SK-N-SH treated with all-trans-retinoic acid at 6 μM for 48 hours (cell line): ENCODE measurements around the gene MAP3K2.

ENCODE experiments used
- ATAC-seq: fragments of 200-7000 bp; cut with Tn5 transposase; 3 replicates; pipeline ENCODE4 v1.9.1; 2020; ENCODE audit warnings: mild to moderate bottlenecking, moderate library complexity
- ARNTL ChIP-seq: fragments of 450-650 bp; formaldehyde crosslinking; IDR thresholded peaks from 2 replicates; pipeline ENCODE4 v1.5.0; 2020; ENCODE audit warnings: low read depth, mild to moderate bottlenecking, moderate library complexity, borderline replicate concordance
- BACH2 ChIP-seq: fragments of 250-450 bp; sonication (Bioruptor Pico); IDR thresholded peaks from 2 replicates; pipeline ENCODE4 v1.9.0; 2021; ENCODE audit warnings: mild to moderate bottlenecking, borderline replicate concordance
- ESRRG ChIP-seq: fragments of 250-450 bp; sonication (Bioruptor Pico); IDR thresholded peaks from 2 replicates; pipeline ENCODE4 v1.6.1; 2021; ENCODE audit warnings: mild to moderate bottlenecking
- GLIS3 ChIP-seq: fragments of 250-450 bp; sonication (Bioruptor Pico); IDR thresholded peaks from 2 replicates; pipeline ENCODE4 v1.5.0; 2020; ENCODE audit warnings: mild to moderate bottlenecking, moderate library complexity
- ISL1 ChIP-seq: fragments of 250-450 bp; sonication (Bioruptor Pico); IDR thresholded peaks from 2 replicates; pipeline ENCODE4 v2.1.2; 2022; ENCODE audit warnings: mild to moderate bottlenecking, moderate library complexity
- OSR1 ChIP-seq: fragments of 250-450 bp; sonication (Bioruptor Pico); IDR thresholded peaks from 2 replicates; pipeline ENCODE4 v1.8.0; 2022; ENCODE audit warnings: moderate library complexity, mild to moderate bottlenecking, inconsistent platforms
- PPARA ChIP-seq: fragments of 250-450 bp; sonication (Bioruptor Pico); IDR thresholded peaks from 2 replicates; pipeline ENCODE4 v1.5.0; 2020; ENCODE audit warnings: mild to moderate bottlenecking, borderline replicate concordance
- RARB ChIP-seq: fragments of 250-450 bp; sonication (Bioruptor Pico); IDR thresholded peaks from 2 replicates; pipeline ENCODE4 v1.8.0; 2021; ENCODE audit warnings: mild to moderate bottlenecking, moderate library complexity
- SNAI2 ChIP-seq: fragments of 250-450 bp; sonication (Bioruptor Pico); IDR thresholded peaks from 2 replicates; pipeline ENCODE4 v1.5.0; 2020; ENCODE audit warnings: mild to moderate bottlenecking, moderate library complexity
- TCF4 ChIP-seq: fragments of 250-450 bp; sonication (Bioruptor Pico); IDR thresholded peaks from 2 replicates; pipeline ENCODE4 v1.8.0; 2021; ENCODE audit warnings: mild to moderate bottlenecking, moderate library complexity, borderline replicate concordance
- TOX ChIP-seq: fragments of 250-450 bp; sonication (Bioruptor Pico); IDR thresholded peaks from 2 replicates; pipeline ENCODE4 v1.8.0; 2021; ENCODE audit warnings: mild to moderate bottlenecking, moderate library complexity, borderline replicate concordance
- ZFP3 ChIP-seq: fragments of 250-450 bp; sonication (Bioruptor Pico); IDR thresholded peaks from 2 replicates; pipeline ENCODE4 v1.5.0; 2020; ENCODE audit warnings: mild to moderate bottlenecking, moderate library complexity
- ZFP30 ChIP-seq: fragments of 450-650 bp; formaldehyde crosslinking; IDR thresholded peaks from 2 replicates; pipeline ENCODE4 v1.5.0; 2022; ENCODE audit warnings: mild to moderate bottlenecking, moderate library complexity
- ZNF70 ChIP-seq: fragments of 450-650 bp; formaldehyde crosslinking; IDR thresholded peaks from 2 replicates; pipeline ENCODE4 v1.5.0; 2020; ENCODE audit warnings: mild to moderate bottlenecking, moderate library complexity
- ZNF8 ChIP-seq: fragments of 450-650 bp; formaldehyde crosslinking; IDR thresholded peaks from 2 replicates; pipeline ENCODE4 v1.5.0; 2020; ENCODE audit warnings: mild to moderate bottlenecking, moderate library complexity
- TF ChIP-seq, protein P1 (sequence below): fragments of 250-450 bp; sonication (Bioruptor Pico); IDR thresholded peaks from 2 replicates; pipeline ENCODE4 v1.8.0; 2021; ENCODE audit warnings: low read depth, mild to moderate bottlenecking, moderate library complexity, borderline replicate concordance
- TF ChIP-seq, protein P2 (sequence below): fragments of 250-450 bp; sonication (Bioruptor Pico); IDR thresholded peaks from 2 replicates; pipeline ENCODE4 v1.5.1; 2020; ENCODE audit warnings: low read depth, mild to moderate bottlenecking, moderate library complexity
- TF ChIP-seq, protein P3 (sequence below): fragments of 250-450 bp; sonication (Bioruptor Pico); IDR thresholded peaks from 2 replicates; pipeline ENCODE4 v1.8.0; 2020; ENCODE audit warnings: mild to moderate bottlenecking, moderate library complexity, borderline replicate concordance
- TF ChIP-seq, protein P4 (sequence below): fragments of 250-450 bp; sonication (Bioruptor Pico); IDR thresholded peaks from 2 replicates; pipeline ENCODE4 v1.5.1; 2021; ENCODE audit warnings: mild to moderate bottlenecking, moderate library complexity
- TF ChIP-seq, protein P5 (sequence below): fragments of 250-450 bp; sonication (Bioruptor Pico); IDR thresholded peaks from 2 replicates; pipeline ENCODE4 v1.5.0; 2020; ENCODE audit warnings: mild to moderate bottlenecking, moderate library complexity

MAP3K2 gene

DNA sequence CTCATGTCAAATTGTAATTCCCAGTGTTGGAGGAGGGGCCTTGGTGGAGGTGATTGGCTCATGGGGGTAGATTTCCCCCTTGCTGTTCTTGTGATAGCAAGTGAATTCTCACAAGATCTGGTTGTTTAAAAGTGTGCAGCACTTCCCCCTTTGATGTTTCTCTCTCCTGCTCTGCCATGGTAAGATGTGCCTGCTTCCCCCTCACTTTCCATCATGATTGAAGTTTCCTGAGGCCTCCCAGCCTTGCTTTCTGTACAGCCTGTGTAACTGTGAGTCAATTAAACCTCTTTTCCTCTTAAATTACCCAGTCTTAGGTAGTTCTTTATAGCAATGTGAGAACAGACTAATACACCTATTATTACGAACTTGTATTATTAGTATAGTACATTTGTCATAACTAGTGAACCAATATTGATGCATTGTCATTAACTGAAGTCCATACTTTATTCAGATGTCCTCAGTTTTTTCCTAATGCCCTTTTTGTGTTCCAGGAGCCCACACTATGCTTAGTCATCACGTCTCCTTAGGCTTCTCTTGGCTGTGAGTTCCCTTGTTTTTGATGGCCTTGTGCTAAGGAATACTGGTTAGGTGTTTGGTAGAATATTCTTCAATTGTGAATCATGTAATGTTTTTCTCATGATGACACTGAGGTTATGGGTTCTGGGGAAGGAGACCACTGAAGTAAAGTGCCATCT lies 4.5 kb upstream of the MAP3K2 start:
- TF ChIP-seq, protein P1, sequence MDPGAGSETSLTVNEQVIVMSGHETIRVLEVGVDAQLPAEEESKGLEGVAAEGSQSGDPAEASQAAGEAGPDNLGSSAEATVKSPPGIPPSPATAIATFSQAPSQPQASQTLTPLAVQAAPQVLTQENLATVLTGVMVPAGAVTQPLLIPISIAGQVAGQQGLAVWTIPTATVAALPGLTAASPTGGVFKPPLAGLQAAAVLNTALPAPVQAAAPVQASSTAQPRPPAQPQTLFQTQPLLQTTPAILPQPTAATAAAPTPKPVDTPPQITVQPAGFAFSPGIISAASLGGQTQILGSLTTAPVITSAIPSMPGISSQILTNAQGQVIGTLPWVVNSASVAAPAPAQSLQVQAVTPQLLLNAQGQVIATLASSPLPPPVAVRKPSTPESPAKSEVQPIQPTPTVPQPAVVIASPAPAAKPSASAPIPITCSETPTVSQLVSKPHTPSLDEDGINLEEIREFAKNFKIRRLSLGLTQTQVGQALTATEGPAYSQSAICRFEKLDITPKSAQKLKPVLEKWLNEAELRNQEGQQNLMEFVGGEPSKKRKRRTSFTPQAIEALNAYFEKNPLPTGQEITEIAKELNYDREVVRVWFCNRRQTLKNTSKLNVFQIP (CRISPR knock-in tag), result no peak
- TF ChIP-seq ZFP3 (CRISPR knock-in tag), result no peak
- TF ChIP-seq BACH2, result no peak
- TF ChIP-seq, protein P2, sequence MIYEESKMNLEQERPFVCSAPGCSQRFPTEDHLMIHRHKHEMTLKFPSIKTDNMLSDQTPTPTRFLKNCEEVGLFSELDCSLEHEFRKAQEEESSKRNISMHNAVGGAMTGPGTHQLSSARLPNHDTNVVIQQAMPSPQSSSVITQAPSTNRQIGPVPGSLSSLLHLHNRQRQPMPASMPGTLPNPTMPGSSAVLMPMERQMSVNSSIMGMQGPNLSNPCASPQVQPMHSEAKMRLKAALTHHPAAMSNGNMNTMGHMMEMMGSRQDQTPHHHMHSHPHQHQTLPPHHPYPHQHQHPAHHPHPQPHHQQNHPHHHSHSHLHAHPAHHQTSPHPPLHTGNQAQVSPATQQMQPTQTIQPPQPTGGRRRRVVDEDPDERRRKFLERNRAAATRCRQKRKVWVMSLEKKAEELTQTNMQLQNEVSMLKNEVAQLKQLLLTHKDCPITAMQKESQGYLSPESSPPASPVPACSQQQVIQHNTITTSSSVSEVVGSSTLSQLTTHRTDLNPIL (CRISPR knock-in tag), result no peak
- no peak for TF ChIP-seq ZNF8
- TF ChIP-seq ISL1 (CRISPR knock-in tag), result no peak
- TF ChIP-seq ZFP30 (CRISPR knock-in tag), result no peak
- no peak for TF ChIP-seq TOX (CRISPR knock-in tag)
- TF ChIP-seq, protein P3, sequence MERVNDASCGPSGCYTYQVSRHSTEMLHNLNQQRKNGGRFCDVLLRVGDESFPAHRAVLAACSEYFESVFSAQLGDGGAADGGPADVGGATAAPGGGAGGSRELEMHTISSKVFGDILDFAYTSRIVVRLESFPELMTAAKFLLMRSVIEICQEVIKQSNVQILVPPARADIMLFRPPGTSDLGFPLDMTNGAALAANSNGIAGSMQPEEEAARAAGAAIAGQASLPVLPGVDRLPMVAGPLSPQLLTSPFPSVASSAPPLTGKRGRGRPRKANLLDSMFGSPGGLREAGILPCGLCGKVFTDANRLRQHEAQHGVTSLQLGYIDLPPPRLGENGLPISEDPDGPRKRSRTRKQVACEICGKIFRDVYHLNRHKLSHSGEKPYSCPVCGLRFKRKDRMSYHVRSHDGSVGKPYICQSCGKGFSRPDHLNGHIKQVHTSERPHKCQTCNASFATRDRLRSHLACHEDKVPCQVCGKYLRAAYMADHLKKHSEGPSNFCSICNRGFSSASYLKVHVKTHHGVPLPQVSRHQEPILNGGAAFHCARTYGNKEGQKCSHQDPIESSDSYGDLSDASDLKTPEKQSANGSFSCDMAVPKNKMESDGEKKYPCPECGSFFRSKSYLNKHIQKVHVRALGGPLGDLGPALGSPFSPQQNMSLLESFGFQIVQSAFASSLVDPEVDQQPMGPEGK, result no peak
- no peak for TF ChIP-seq RARB (CRISPR knock-in tag)
- no peak for ATAC-seq

DNA sequence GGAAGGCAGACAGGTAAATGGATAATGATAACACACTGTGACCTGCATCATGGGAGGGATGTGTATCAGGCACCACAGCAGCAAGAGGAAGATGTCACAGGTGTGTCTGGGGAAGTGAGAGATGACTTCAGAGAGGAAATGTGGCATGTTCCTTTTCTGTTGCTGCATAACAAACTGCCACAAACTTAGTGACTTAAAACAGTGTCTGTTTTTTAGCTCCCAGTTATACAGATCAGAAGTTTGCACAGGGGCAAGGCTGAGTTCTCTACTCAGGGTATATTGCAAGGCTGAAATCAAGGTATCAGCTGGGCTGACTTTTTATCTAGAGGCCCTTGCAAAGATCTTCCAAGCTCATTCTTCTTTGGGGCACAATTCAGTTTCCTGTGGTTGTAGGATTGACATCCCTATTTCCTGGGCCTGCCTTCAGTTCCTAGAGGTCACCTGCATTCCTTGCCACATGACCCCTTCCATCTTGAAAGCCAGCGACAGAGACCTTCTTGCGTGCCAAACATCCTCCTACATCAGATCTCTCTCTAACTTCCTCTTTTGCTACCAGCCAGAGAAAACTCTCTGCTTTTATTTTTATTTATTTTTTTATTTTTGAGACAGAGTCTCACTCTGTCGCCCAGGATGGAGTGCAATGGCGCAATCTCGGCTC lies 2.1 kb upstream of the MAP3K2 start:
- no peak for ATAC-seq
- TF ChIP-seq GLIS3 (CRISPR knock-in tag) (no peak), BACH2 (no peak), ESRRG (CRISPR knock-in tag) (no peak), TCF4 (no peak), ZFP30 (CRISPR knock-in tag) (no peak), SNAI2 (no peak), ZNF8 (no peak), ZNF70 (CRISPR knock-in tag) (no peak), ISL1 (CRISPR knock-in tag) (no peak), ARNTL (CRISPR knock-in tag) (no peak), OSR1 (no peak), PPARA (no peak), ZFP3 (CRISPR knock-in tag) (no peak)
- TF ChIP-seq, protein P4, sequence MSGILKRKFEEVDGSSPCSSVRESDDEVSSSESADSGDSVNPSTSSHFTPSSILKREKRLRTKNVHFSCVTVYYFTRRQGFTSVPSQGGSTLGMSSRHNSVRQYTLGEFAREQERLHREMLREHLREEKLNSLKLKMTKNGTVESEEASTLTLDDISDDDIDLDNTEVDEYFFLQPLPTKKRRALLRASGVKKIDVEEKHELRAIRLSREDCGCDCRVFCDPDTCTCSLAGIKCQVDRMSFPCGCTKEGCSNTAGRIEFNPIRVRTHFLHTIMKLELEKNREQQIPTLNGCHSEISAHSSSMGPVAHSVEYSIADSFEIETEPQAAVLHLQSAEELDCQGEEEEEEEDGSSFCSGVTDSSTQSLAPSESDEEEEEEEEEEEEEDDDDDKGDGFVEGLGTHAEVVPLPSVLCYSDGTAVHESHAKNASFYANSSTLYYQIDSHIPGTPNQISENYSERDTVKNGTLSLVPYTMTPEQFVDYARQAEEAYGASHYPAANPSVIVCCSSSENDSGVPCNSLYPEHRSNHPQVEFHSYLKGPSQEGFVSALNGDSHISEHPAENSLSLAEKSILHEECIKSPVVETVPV (CRISPR knock-in tag), result no peak
- TF ChIP-seq, protein P2 (CRISPR knock-in tag), result no peak
- TF ChIP-seq, protein P3, result no peak
- TF ChIP-seq, protein P5, sequence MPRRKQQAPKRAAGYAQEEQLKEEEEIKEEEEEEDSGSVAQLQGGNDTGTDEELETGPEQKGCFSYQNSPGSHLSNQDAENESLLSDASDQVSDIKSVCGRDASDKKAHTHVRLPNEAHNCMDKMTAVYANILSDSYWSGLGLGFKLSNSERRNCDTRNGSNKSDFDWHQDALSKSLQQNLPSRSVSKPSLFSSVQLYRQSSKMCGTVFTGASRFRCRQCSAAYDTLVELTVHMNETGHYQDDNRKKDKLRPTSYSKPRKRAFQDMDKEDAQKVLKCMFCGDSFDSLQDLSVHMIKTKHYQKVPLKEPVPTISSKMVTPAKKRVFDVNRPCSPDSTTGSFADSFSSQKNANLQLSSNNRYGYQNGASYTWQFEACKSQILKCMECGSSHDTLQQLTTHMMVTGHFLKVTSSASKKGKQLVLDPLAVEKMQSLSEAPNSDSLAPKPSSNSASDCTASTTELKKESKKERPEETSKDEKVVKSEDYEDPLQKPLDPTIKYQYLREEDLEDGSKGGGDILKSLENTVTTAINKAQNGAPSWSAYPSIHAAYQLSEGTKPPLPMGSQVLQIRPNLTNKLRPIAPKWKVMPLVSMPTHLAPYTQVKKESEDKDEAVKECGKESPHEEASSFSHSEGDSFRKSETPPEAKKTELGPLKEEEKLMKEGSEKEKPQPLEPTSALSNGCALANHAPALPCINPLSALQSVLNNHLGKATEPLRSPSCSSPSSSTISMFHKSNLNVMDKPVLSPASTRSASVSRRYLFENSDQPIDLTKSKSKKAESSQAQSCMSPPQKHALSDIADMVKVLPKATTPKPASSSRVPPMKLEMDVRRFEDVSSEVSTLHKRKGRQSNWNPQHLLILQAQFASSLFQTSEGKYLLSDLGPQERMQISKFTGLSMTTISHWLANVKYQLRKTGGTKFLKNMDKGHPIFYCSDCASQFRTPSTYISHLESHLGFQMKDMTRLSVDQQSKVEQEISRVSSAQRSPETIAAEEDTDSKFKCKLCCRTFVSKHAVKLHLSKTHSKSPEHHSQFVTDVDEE, result no peak
- TF ChIP-seq, protein P1 (CRISPR knock-in tag), result no peak
